B cell (primary cell): Measurements from ENCODE around the gene TRIM6. TPM values are rescaled to one million over a fixed set of nuclear protein-coding genes. Genes with fewer than 3 reads are reported as not detected.

Source experiments
- ATAC-seq: fragments of 200-7000 bp; cut with Tn5 transposase; one replicate; pipeline ENCODE4 v1.10.0; 2021; ENCODE audit warnings: low read depth, mild to moderate bottlenecking, moderate number of reproducible peaks, moderate library complexity
- CTCF ChIA-PET: fragments of 350-600 bp; sonication (Branson Sonifier 250); formaldehyde crosslinking; loops from one replicate; lab custom pipeline; 2021; ENCODE audit warnings: antibody characterized with exemption, inconsistent platforms; lab: Charles Lee
- POLR2A ChIA-PET: fragments of 350-600 bp; sonication (Branson Sonifier 250); formaldehyde crosslinking; loops from one replicate; lab custom pipeline; 2021; ENCODE audit warnings: antibody characterized with exemption; lab: Charles Lee
- DNase-seq: peaks from one replicate; pipeline ENCODE4 v3.0.0; 2013
- H2AFZ ChIP-seq: 2 replicates; pipeline ENCODE4 v1.6.1; 2012; ENCODE audit warnings: mild to moderate bottlenecking, low read depth, low read length; ENCODE audit not compliant: insufficient read depth, poor library complexity, severe bottlenecking
- H3K27ac ChIP-seq, 2 donors: 1 replicate in 1 of 2; 2 replicates in 1 of 2; pipeline ENCODE4 v1.5.1; 2012 to 2013; ENCODE audit warnings: low read length in 2 of 2, mild to moderate bottlenecking in 2 of 2, moderate library complexity in 1 of 2
- H3K27me3 ChIP-seq, 4 experiments: fragments of 200-600 bp in 1 of 4; sonication (generic) in 1 of 4; replicated peaks in 1 of 4; 1 replicate in 2 of 4; 2 replicates in 2 of 4; pipeline versions ENCODE4 v1.6.1 to v1.7.0; 2013 to 2016; ENCODE audit warnings: low read length in 3 of 4, mild to moderate bottlenecking in 2 of 4, mixed read lengths in 1 of 4, moderate library complexity in 1 of 4; ENCODE audit not compliant: insufficient read depth in 4 of 4, control insufficient read depth in 3 of 4; ENCODE audit errors: control extremely low read depth in 1 of 4
- H3K36me3 ChIP-seq, 2 experiments: replicated peaks in 1 of 2; 1 replicate in 1 of 2; 2 replicates in 1 of 2; pipeline versions ENCODE4 v1.6.1 to v1.7.1; 2013; ENCODE audit warnings: low read length in 1 of 2; ENCODE audit not compliant: insufficient read depth in 2 of 2, control insufficient read depth in 1 of 2; ENCODE audit errors: control extremely low read depth in 1 of 2, extremely low read depth in 1 of 2
- H3K4me1 ChIP-seq, 2 donors: fragments of 200-600 bp in 1 of 2; sonication (generic) in 1 of 2; 1 replicate in 1 of 2; 2 replicates in 1 of 2; pipeline versions ENCODE4 v1.5.1 to v1.6.1; 2013 to 2017; ENCODE audit warnings: low read length in 2 of 2; ENCODE audit not compliant: control insufficient read depth in 2 of 2, insufficient read depth in 2 of 2
- H3K4me2 ChIP-seq: replicated peaks from 2 replicates; pipeline ENCODE3; 2012; ENCODE audit warnings: mild to moderate bottlenecking, low read depth, low read length; ENCODE audit not compliant: poor library complexity, severe bottlenecking
- H3K4me3 ChIP-seq, 5 experiments: fragments of 200-600 bp in 1 of 5; sonication (generic) in 1 of 5; 1 replicate in 3 of 5; 2 replicates in 2 of 5; pipeline versions ENCODE4 v1.5.1 to v1.7.0; 2011 to 2016; ENCODE audit warnings: low read length in 4 of 5, mild to moderate bottlenecking in 4 of 5, low read depth in 2 of 5, control low read depth in 1 of 5, moderate library complexity in 1 of 5; ENCODE audit not compliant: insufficient read depth in 1 of 5; ENCODE audit errors: control extremely low read depth in 1 of 5, extremely low read depth in 1 of 5
- H3K79me2 ChIP-seq: fragments of 200-600 bp; sonication (generic); one replicate; pipeline ENCODE4 v1.6.0; 2016; ENCODE audit warnings: low read length; ENCODE audit not compliant: control insufficient read depth, insufficient read depth
- H3K9ac ChIP-seq: fragments of 200-600 bp; sonication (generic); 2 replicates; pipeline ENCODE4 v1.6.1; 2017; ENCODE audit warnings: mild to moderate bottlenecking, low read length, moderate library complexity
- H3K9me3 ChIP-seq, 3 donors: one replicate each; pipeline versions ENCODE4 v1.6.1 to v1.7.1; 2013; ENCODE audit warnings: low read length in 2 of 3; ENCODE audit not compliant: control insufficient read depth in 2 of 3, insufficient read depth in 1 of 3; ENCODE audit errors: control extremely low read depth in 1 of 3
- H4K20me1 ChIP-seq: 2 replicates; pipeline ENCODE4 v1.6.0; 2012; ENCODE audit warnings: mild to moderate bottlenecking, low read length; ENCODE audit not compliant: insufficient read depth, control insufficient read depth, poor library complexity, severe bottlenecking
- H3K27ac Mint-ChIP-seq: one replicate; pipeline ENCODE4 v1.8.0; 2021; ENCODE audit warnings: mixed read lengths
- H3K27me3 Mint-ChIP-seq: one replicate; pipeline ENCODE4 v1.8.0; 2021; ENCODE audit warnings: mixed read lengths
- H3K4me1 Mint-ChIP-seq: one replicate; pipeline ENCODE4 v1.8.0; 2021; ENCODE audit warnings: mixed read lengths
- H3K4me3 Mint-ChIP-seq: one replicate; pipeline ENCODE4 v1.8.0; 2021; ENCODE audit warnings: mixed read lengths
- H3K9me3 Mint-ChIP-seq: one replicate; pipeline ENCODE4 v1.8.0; 2022; ENCODE audit warnings: mixed read lengths; ENCODE audit not compliant: insufficient read depth
- CTCF ChIP-seq: fragments of 200-600 bp; IDR thresholded peaks from one replicate; pipeline ENCODE4 v1.8.0; 2022; ENCODE audit warnings: antibody characterized with exemption, mild to moderate bottlenecking
- EZH2 ChIP-seq: IDR thresholded peaks from 2 replicates; pipeline ENCODE4 v1.6.1; 2012; ENCODE audit warnings: borderline replicate concordance, low read depth, mild to moderate bottlenecking, moderate library complexity, low read length; ENCODE audit not compliant: insufficient read depth, poor library complexity, severe bottlenecking
- WGBS: methylation state at CpG from one replicate; pipeline ENCODE4 v1.1.5; 2013; ENCODE audit warnings: missing lambda C conversion rate; ENCODE audit not compliant: insufficient coverage; 5-methylcytosine and 5-hydroxymethylcytosine counted together
- intact Hi-C: fragments of 100-400 bp; cut with micrococcal nuclease; formaldehyde crosslinking; loops from one replicate; pipeline ENCODE4 v1.10.0; 2022
- polyA plus RNA-seq: library from polyadenylated mRNA; depleted of rRNA; stranded (reverse); fragments of >200 nt; gene quantifications from 2 replicates; pipeline ENCODE4 v1.2.3, GENCODE V29; 2012
- total RNA-seq, 2 donors: library from RNA; stranded (reverse); fragments of 120-200 nt in 1 of 2; gene quantifications; 1 replicate in 1 of 2; 2 replicates in 1 of 2; pipeline versions ENCODE4 v1.2.3 to v1.2.4, GENCODE V29; 2013 to 2022

TRIM6 gene
- total and polyA plus RNA-seq, 2 donors (not counting 1 experiment from before 2014, with no cell fraction given): 0.10 TPM; not detected in 1

GRCh38 chr11:5658318-5658717, 61.9 kb downstream of the TRIM6 start:
- Histone ChIP-seq H4K20me1 (no peaks in the 10 kb centered on the region), H3K4me1 (no peaks in the 10 kb centered on the region), H3K79me2 (no peaks in the 10 kb centered on the region), H3K9me3 (peaks cover 0 to 6% (median 1%) of the 10 kb centered on the region in 3 donors), H3K27ac (no peak overlapping the region), H3K36me3 (no peaks in the 10 kb centered on the region), H3K4me2 (no peak overlapping the region), H3K27me3 (no peaks in the 10 kb centered on the region), H3K9ac (no peak overlapping the region), H2AFZ (no peak overlapping the region), H3K4me3 (no peak overlapping the region)
- WGBS: 100% methylated on average over 5 of the region's 5 CpGs
- Mint-ChIP-seq H3K4me3 (no peak overlapping the region), H3K27ac (no peak overlapping the region), H3K4me1 (no peaks in the 10 kb centered on the region), H3K27me3 (no peaks in the 10 kb centered on the region), H3K9me3 (no peaks in the 10 kb centered on the region)
- ChIA-PET CTCF (no interaction called here), POLR2A (no interaction called here)
- ATAC-seq: no peak
- intact Hi-C loops: no loop called here
- DNase-seq: no peak
- TF ChIP-seq CTCF: no peak
- no peak for TF ChIP-seq EZH2

Other genes with a start within 250 kb of the TRIM6 start
- not detected in 2 replicates for gene OR51B6, start 245.1 kb upstream of the TRIM6 start, total RNA-seq
- gene OR51B6, start 245.1 kb upstream of the TRIM6 start, polyA plus RNA-seq: not detected in 2 replicates
- not detected in 2 replicates for gene OR51M1, start 212.8 kb upstream of the TRIM6 start, total RNA-seq
- gene OR51M1, start 212.8 kb upstream of the TRIM6 start, polyA plus RNA-seq: not detected in 2 replicates
- not detected in 2 replicates for gene OR51Q1, start 174.5 kb upstream of the TRIM6 start, total RNA-seq
- not detected in 2 replicates for gene OR51Q1, start 174.5 kb upstream of the TRIM6 start, polyA plus RNA-seq
- gene OR51I1, start 155.1 kb upstream of the TRIM6 start, total RNA-seq: not detected in 2 replicates
- gene OR51I1, start 155.1 kb upstream of the TRIM6 start, polyA plus RNA-seq: 0.30 and 0.31 TPM in 2 replicates
- not detected in 2 replicates for gene OR51I2, start 147.3 kb upstream of the TRIM6 start, total RNA-seq
- gene OR51I2, start 147.3 kb upstream of the TRIM6 start, polyA plus RNA-seq: not detected in 2 replicates
- gene OR52D1, start 108.0 kb upstream of the TRIM6 start, total RNA-seq: not detected in 2 replicates
- gene OR52D1, start 108.0 kb upstream of the TRIM6 start, polyA plus RNA-seq: not detected in 2 replicates
- 0.46 and 0.59 TPM in 2 replicates for gene UBQLN3, start 86.7 kb upstream of the TRIM6 start, total RNA-seq
- not detected in 2 replicates for gene UBQLN3, start 86.7 kb upstream of the TRIM6 start, polyA plus RNA-seq
- gene UBQLNL, start 79.9 kb upstream of the TRIM6 start, total RNA-seq: 1.3 and 1.4 TPM in 2 replicates
- 1.8 and 1.9 TPM in 2 replicates for gene UBQLNL, start 79.9 kb upstream of the TRIM6 start, polyA plus RNA-seq
- 0.37 and 0.49 TPM in 2 replicates for gene OR52H1, start 48.1 kb upstream of the TRIM6 start, total RNA-seq
- gene OR52H1, start 48.1 kb upstream of the TRIM6 start, polyA plus RNA-seq: 0.15 TPM in 1 of 2 replicates, not detected in the other
- gene OR52B6, start 15.8 kb upstream of the TRIM6 start, total RNA-seq: not detected in 2 replicates
- gene OR52B6, start 15.8 kb upstream of the TRIM6 start, polyA plus RNA-seq: not detected in 2 replicates
- 24.1 and 29.1 TPM in 2 replicates for gene TRIM34, start 28.4 kb downstream of the TRIM6 start, total RNA-seq
- 19.9 and 21.9 TPM in 2 replicates for gene TRIM34, start 28.4 kb downstream of the TRIM6 start, polyA plus RNA-seq
- gene TRIM5, start 88.4 kb downstream of the TRIM6 start, total RNA-seq: 35.2 and 39.5 TPM in 2 replicates
- 10.1 and 10.4 TPM in 2 replicates for gene TRIM5, start 88.4 kb downstream of the TRIM6 start, polyA plus RNA-seq
- 370 and 388 TPM in 2 replicates for gene TRIM22, start 93.2 kb downstream of the TRIM6 start, total RNA-seq
- gene TRIM22, start 93.2 kb downstream of the TRIM6 start, polyA plus RNA-seq: 255 and 367 TPM in 2 replicates
- 1.2 and 1.4 TPM in 2 replicates for gene OR56B1, start 139.8 kb downstream of the TRIM6 start, total RNA-seq
- gene OR56B1, start 139.8 kb downstream of the TRIM6 start, polyA plus RNA-seq: 0.36 and 0.61 TPM in 2 replicates
- 2.1 TPM in 2 replicates for gene OR52N4, start 157.6 kb downstream of the TRIM6 start, total RNA-seq
- gene OR52N4, start 157.6 kb downstream of the TRIM6 start, polyA plus RNA-seq: 10.3 and 12.2 TPM in 2 replicates
- gene OR52N5, start 186.7 kb downstream of the TRIM6 start, total RNA-seq: not detected in 2 replicates
- gene OR52N5, start 186.7 kb downstream of the TRIM6 start, polyA plus RNA-seq: not detected in 2 replicates
- not detected in 2 replicates for gene OR52N1, start 194.6 kb downstream of the TRIM6 start, total RNA-seq
- gene OR52N1, start 194.6 kb downstream of the TRIM6 start, polyA plus RNA-seq: not detected in 2 replicates
- not detected in 2 replicates for gene OR52N2, start 212.3 kb downstream of the TRIM6 start, total RNA-seq
- gene OR52N2, start 212.3 kb downstream of the TRIM6 start, polyA plus RNA-seq: 1.00 TPM in 1 of 2 replicates, not detected in the other
- not detected in 2 replicates for gene OR52E6, start 245.3 kb downstream of the TRIM6 start, total RNA-seq
- not detected in 2 replicates for gene OR52E6, start 245.3 kb downstream of the TRIM6 start, polyA plus RNA-seq